HepG2 (cell line): ENCODE data around the gene ANAPC16. TPM values are rescaled to one million over a fixed set of nuclear protein-coding genes. Genes with fewer than 3 reads are reported as not detected.
A peak's percentile ranks its signal among the peaks of the same experiment; 100 is the strongest.

Experiments
- ARID4A ChIP-seq: sonication (generic); formaldehyde crosslinking; IDR thresholded peaks from 2 replicates; pipeline ENCODE4 v1.5.0; 2020; ENCODE audit warnings: mild to moderate bottlenecking, missing genetic modification reagents, borderline replicate concordance
- GLMP ChIP-seq: sonication (generic); formaldehyde crosslinking; IDR thresholded peaks from 2 replicates; pipeline ENCODE4 v1.9.0; 2021; ENCODE audit warnings: missing genetic modification reagents, mild to moderate bottlenecking, borderline replicate concordance
- KDM5B ChIP-seq: sonication (generic); formaldehyde crosslinking; IDR thresholded peaks from 2 replicates; pipeline ENCODE4 v1.4.0; 2020; ENCODE audit warnings: missing genetic modification reagents, mild to moderate bottlenecking, borderline replicate concordance
- KMT2B ChIP-seq: IDR thresholded peaks from 2 replicates; pipeline ENCODE4 v1.6.1; 2016; ENCODE audit warnings: missing genetic modification reagents, missing compliant biosample characterization
- PAF1 ChIP-seq: IDR thresholded peaks from 2 replicates; pipeline ENCODE4 v1.6.1; 2016; ENCODE audit warnings: missing genetic modification reagents, missing compliant biosample characterization
- RFX3 ChIP-seq: IDR thresholded peaks from 2 replicates; pipeline ENCODE4 v1.6.1; 2016; ENCODE audit warnings: missing biosample characterization, missing genetic modification reagents
- RFXAP ChIP-seq: sonication (generic); formaldehyde crosslinking; IDR thresholded peaks from 2 replicates; pipeline ENCODE4 v1.4.0; 2020; ENCODE audit warnings: missing genetic modification reagents, borderline replicate concordance
- SAP130 ChIP-seq: IDR thresholded peaks from 2 replicates; pipeline ENCODE4 v1.6.1; 2016; ENCODE audit warnings: low read depth
- SOX13 ChIP-seq, 3 experiments: fragments of 450-650 bp in 1 of 3; sonication (generic) in 1 of 3; formaldehyde crosslinking in 1 of 3; IDR thresholded peaks in 2 of 3; conservative IDR thresholded peaks in 1 of 3; 2 replicates each; pipeline versions ENCODE4 v1.5.0 to v1.6.1; 2016 to 2020; ENCODE audit warnings: antibody characterized with exemption in 1 of 3, mild to moderate bottlenecking in 1 of 3, missing compliant biosample characterization in 1 of 3, missing genetic modification reagents in 1 of 3, moderate library complexity in 1 of 3
- SP5 ChIP-seq: IDR thresholded peaks from 2 replicates; pipeline ENCODE4 v1.6.1; 2016; ENCODE audit warnings: low read depth, borderline replicate concordance
- STAT5B ChIP-seq: sonication (generic); formaldehyde crosslinking; IDR thresholded peaks from 2 replicates; pipeline ENCODE4 v1.4.0; 2020; ENCODE audit warnings: missing genetic modification reagents
- ZBTB49 ChIP-seq: sonication (generic); formaldehyde crosslinking; IDR thresholded peaks from 2 replicates; pipeline ENCODE4 v1.4.0; 2020; ENCODE audit warnings: missing genetic modification reagents, borderline replicate concordance
- ZFP1 ChIP-seq: IDR thresholded peaks from 2 replicates; pipeline ENCODE4 v1.6.1; 2016
- ZFP36 ChIP-seq: fragments of 150-350 bp; IDR thresholded peaks from 2 replicates; pipeline ENCODE4 v1.6.1; 2018; ENCODE audit warnings: borderline replicate concordance, low read length, low read depth; ENCODE audit not compliant: partially characterized antibody
- ZMYM3 ChIP-seq: sonication (generic); formaldehyde crosslinking; IDR thresholded peaks from 2 replicates; pipeline ENCODE4 v1.5.1; 2020; ENCODE audit warnings: mild to moderate bottlenecking, missing genetic modification reagents
- ZNF563 ChIP-seq: sonication (generic); formaldehyde crosslinking; IDR thresholded peaks from 2 replicates; pipeline ENCODE4 v1.8.0; 2022; ENCODE audit warnings: mild to moderate bottlenecking, moderate library complexity, missing genetic modification reagents
- polyA plus RNA-seq, 8 experiments: library from polyadenylated mRNA; depleted of rRNA in 3 of 8; stranded (reverse) in 7 of 8; unstranded in 1 of 8; fragments of >200 nt; fragmentation: Illumina TruSeq in 4 of 8; extraction: Trizol in 4 of 8; gene quantifications; 2 replicates each; pipeline versions ENCODE4 v1.2.1 to v1.2.3, GENCODE V29; 2011 to 2016; ENCODE audit warnings: low read depth in 4 of 8, missing spikeins in 1 of 8, mixed read lengths in 1 of 8; ENCODE audit not compliant: insufficient read depth in 1 of 8
- total RNA-seq, 5 experiments: library from RNA; depleted of rRNA; stranded (reverse); fragments of >200 nt; fragmentation: Illumina TruSeq; extraction: Trizol; gene quantifications; 2 replicates each; pipeline ENCODE4 v1.2.3, GENCODE V29; 2016; ENCODE audit warnings: low read depth in 1 of 5
- TF ChIP-seq, protein P1 (sequence below): sonication (generic); formaldehyde crosslinking; IDR thresholded peaks from 2 replicates; pipeline ENCODE4 v1.4.0; 2020; ENCODE audit warnings: missing genetic modification reagents
- TF ChIP-seq, protein P2 (sequence below): sonication (generic); formaldehyde crosslinking; IDR thresholded peaks from 2 replicates; pipeline ENCODE4 v1.5.1; 2020; ENCODE audit warnings: mild to moderate bottlenecking, missing genetic modification reagents, moderate library complexity

ANAPC16 gene
- total and polyA plus RNA-seq, 2 of the 13 experiments (the other 11 are each of a cell fraction or from before 2014, with no cell fraction given) = 74.8 to 89.4 TPM

- TF ChIP-seq ARID4A = no peak; the same call in 1 of the 2 replicates
- TF ChIP-seq RFXAP (CRISPR knock-in tag) = no peak; the same call in 1 of the 2 replicates
- TF ChIP-seq, protein P1, sequence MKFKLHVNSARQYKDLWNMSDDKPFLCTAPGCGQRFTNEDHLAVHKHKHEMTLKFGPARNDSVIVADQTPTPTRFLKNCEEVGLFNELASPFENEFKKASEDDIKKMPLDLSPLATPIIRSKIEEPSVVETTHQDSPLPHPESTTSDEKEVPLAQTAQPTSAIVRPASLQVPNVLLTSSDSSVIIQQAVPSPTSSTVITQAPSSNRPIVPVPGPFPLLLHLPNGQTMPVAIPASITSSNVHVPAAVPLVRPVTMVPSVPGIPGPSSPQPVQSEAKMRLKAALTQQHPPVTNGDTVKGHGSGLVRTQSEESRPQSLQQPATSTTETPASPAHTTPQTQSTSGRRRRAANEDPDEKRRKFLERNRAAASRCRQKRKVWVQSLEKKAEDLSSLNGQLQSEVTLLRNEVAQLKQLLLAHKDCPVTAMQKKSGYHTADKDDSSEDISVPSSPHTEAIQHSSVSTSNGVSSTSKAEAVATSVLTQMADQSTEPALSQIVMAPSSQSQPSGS = no peak
- TF ChIP-seq SAP130 = peak; percentile 32; the same call in 1 of the 2 replicates
- TF ChIP-seq KDM5B (CRISPR knock-in tag) = peak; percentile 21; the same call in 1 of the 2 replicates
- TF ChIP-seq, protein P2, sequence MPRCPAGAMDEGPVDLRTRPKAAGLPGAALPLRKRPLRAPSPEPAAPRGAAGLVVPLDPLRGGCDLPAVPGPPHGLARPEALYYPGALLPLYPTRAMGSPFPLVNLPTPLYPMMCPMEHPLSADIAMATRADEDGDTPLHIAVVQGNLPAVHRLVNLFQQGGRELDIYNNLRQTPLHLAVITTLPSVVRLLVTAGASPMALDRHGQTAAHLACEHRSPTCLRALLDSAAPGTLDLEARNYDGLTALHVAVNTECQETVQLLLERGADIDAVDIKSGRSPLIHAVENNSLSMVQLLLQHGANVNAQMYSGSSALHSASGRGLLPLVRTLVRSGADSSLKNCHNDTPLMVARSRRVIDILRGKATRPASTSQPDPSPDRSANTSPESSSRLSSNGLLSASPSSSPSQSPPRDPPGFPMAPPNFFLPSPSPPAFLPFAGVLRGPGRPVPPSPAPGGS = no peak
- no peak for TF ChIP-seq STAT5B
- no peak for TF ChIP-seq ZFP36
- TF ChIP-seq PAF1 = no peak
- TF ChIP-seq ZNF563 (CRISPR knock-in tag) = no peak
- no peak for TF ChIP-seq RFX3 (CRISPR knock-in tag)
- TF ChIP-seq KMT2B (CRISPR knock-in tag) = 0 out of 2 replicates have a peak, but pooled peaks have one; percentile 35
- TF ChIP-seq SP5 (CRISPR knock-in tag) = peak; percentile 50; the same call in 1 of the 2 replicates
- TF ChIP-seq GLMP (CRISPR knock-in tag) = no peak
- TF ChIP-seq ZMYM3 (CRISPR knock-in tag) = peak; percentile 93
- no peak for TF ChIP-seq SOX13 (IDR thresholded peaks at IDR 0.05)
- peak in 1 of 2 experiments; percentile 18; a peak in 1 of 4 replicates for TF ChIP-seq SOX13 (CRISPR knock-in tag; conservative IDR thresholded peaks at IDR 0.05 in 1 of 2, IDR thresholded peaks at IDR 0.05 in 1 of 2)
- no peak for TF ChIP-seq ZFP1 (CRISPR knock-in tag)
- TF ChIP-seq ZBTB49 = no peak
Observed at GRCh38 chr10:72254813-72255568, 39.2 kb downstream of the ANAPC16 start (continued).
